ENCODE data around the gene ZBTB2.

ZBTB2 gene

DNA sequence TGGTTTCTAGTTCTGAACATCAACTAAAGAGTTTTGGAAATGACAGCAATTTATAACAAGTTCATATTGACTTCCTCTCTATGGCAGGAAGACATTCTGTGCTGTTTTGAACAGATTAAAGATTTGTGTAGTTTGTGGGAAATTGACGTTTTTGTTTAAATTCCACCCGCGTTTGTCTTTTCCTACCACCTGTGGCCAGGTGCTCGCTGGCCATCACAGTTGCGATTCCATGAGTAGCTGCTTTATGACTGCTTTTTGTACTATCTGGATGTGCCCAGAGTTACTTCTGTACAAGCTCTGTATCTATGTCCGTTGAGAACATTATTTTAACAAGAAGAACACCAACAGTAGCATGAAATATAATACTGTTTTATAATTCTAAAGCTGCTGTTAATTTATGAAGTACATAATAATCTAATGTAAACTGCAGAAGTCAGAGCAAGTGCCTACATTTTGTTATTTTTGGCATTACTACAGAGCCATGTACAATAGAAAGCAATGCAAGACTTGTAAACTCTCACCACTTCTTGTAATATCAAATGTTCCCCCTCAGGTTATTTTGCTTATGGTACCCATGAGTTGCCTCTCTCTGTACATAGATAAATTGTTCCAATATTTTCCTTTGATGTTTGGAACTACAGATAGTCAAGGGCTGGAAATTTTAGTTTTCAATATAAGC, 33.5 kb downstream of the ZBTB2 start (continued):
- TF ChIP-seq, protein P1, sequence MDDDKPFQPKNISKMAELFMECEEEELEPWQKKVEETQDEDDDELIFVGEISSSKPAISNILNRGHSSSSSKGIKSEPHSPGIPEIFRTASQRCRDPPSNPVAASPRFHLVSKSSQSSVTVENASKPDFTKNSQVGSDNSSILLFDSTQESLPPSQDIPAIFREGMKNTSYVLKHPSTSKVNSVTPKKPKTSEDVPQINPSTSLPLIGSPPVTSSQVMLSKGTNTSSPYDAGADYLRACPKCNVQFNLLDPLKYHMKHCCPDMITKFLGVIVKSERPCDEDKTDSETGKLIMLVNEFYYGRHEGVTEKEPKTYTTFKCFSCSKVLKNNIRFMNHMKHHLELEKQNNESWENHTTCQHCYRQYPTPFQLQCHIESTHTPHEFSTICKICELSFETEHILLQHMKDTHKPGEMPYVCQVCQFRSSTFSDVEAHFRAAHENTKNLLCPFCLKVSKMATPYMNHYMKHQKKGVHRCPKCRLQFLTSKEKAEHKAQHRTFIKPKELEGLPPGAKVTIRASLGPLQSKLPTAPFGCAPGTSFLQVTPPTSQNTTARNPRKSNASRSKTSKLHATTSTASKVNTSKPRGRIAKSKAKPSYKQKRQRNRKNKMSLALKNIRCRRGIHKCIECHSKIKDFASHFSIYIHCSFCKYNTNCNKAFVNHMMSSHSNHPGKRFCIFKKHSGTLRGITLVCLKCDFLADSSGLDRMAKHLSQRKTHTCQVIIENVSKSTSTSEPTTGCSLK (tag by site-specific recombination; IDR thresholded peaks at IDR 0.05): no peak
- TF ChIP-seq HOXC10 (CRISPR knock-in tag; IDR thresholded peaks at IDR 0.05) (no peak), ZNF311 (tag by site-specific recombination; IDR thresholded peaks at IDR 0.05; ENCODE audit: borderline replicate concordance) (no peak), ZNF707 (tag by site-specific recombination; IDR thresholded peaks at IDR 0.05) (no peak), ZNF76 (tag by site-specific recombination; IDR thresholded peaks at IDR 0.05; ENCODE audit: borderline replicate concordance, low read depth) (no peak), BCL11A (tag by site-specific recombination; IDR thresholded peaks at IDR 0.05; ENCODE audit: low read depth) (peak; percentile 96), ZXDB (tag by site-specific recombination; IDR thresholded peaks at IDR 0.05) (peak; percentile 83), ZNF169 (tag by site-specific recombination; IDR thresholded peaks at IDR 0.05) (no peak), KLF10 (tag by site-specific recombination; IDR thresholded peaks at IDR 0.05) (peak; percentile 78), ZNF19 (tag by site-specific recombination; IDR thresholded peaks at IDR 0.05; ENCODE audit: low read depth) (no peak), GLI2 (tag by site-specific recombination; IDR thresholded peaks at IDR 0.05; ENCODE audit: borderline replicate concordance, low read depth) (peak; percentile 92), ZNF529 (tag by site-specific recombination; IDR thresholded peaks at IDR 0.05; ENCODE audit: insufficient replicate concordance) (no peak), HOXD13 (CRISPR knock-in tag; IDR thresholded peaks at IDR 0.05; ENCODE audit: borderline replicate concordance) (peak; percentile 64), SCRT2 (tag by site-specific recombination; IDR thresholded peaks at IDR 0.05) (peak; percentile 52; the same call in 1 of the 2 replicates), ZNF747 (tag by site-specific recombination; IDR thresholded peaks at IDR 0.05) (no peak), ZNF266 (tag by site-specific recombination; IDR thresholded peaks at IDR 0.05; ENCODE audit: low read depth) (no peak), ZNF354C (tag by site-specific recombination; IDR thresholded peaks at IDR 0.05; ENCODE audit: borderline replicate concordance, low read depth) (no peak), ZNF223 (tag by site-specific recombination; IDR thresholded peaks at IDR 0.05) (no peak), ZSCAN23 (tag by site-specific recombination; IDR thresholded peaks at IDR 0.05) (peak; percentile 72; the same call in 1 of the 2 replicates), ZNF776 (tag by site-specific recombination; IDR thresholded peaks at IDR 0.05; ENCODE audit: borderline replicate concordance) (no peak), ZNF548 (tag by site-specific recombination; IDR thresholded peaks at IDR 0.05) (no peak), ZBTB8A (tag by site-specific recombination; IDR thresholded peaks at IDR 0.05) (0 out of 2 replicates have a peak, but pooled peaks have one; percentile 21), ZEB2 (tag by site-specific recombination; IDR thresholded peaks at IDR 0.05) (peak; percentile 78), TCF7L2 (IDR thresholded peaks at IDR 0.05; ENCODE audit: borderline replicate concordance, low read depth, low read length) (peak; percentile 79; the same call in 1 of the 2 replicates), ZNF175 (tag by site-specific recombination; IDR thresholded peaks at IDR 0.05) (no peak), FEZF1 (tag by site-specific recombination; IDR thresholded peaks at IDR 0.05) (peak; percentile 97)
- TF ChIP-seq, protein P2, sequence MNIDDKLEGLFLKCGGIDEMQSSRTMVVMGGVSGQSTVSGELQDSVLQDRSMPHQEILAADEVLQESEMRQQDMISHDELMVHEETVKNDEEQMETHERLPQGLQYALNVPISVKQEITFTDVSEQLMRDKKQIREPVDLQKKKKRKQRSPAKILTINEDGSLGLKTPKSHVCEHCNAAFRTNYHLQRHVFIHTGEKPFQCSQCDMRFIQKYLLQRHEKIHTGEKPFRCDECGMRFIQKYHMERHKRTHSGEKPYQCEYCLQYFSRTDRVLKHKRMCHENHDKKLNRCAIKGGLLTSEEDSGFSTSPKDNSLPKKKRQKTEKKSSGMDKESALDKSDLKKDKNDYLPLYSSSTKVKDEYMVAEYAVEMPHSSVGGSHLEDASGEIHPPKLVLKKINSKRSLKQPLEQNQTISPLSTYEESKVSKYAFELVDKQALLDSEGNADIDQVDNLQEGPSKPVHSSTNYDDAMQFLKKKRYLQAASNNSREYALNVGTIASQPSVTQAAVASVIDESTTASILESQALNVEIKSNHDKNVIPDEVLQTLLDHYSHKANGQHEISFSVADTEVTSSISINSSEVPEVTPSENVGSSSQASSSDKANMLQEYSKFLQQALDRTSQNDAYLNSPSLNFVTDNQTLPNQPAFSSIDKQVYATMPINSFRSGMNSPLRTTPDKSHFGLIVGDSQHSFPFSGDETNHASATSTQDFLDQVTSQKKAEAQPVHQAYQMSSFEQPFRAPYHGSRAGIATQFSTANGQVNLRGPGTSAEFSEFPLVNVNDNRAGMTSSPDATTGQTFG (tag by site-specific recombination; IDR thresholded peaks at IDR 0.05; ENCODE audit: borderline replicate concordance): no peak
- TF ChIP-seq, protein P3, sequence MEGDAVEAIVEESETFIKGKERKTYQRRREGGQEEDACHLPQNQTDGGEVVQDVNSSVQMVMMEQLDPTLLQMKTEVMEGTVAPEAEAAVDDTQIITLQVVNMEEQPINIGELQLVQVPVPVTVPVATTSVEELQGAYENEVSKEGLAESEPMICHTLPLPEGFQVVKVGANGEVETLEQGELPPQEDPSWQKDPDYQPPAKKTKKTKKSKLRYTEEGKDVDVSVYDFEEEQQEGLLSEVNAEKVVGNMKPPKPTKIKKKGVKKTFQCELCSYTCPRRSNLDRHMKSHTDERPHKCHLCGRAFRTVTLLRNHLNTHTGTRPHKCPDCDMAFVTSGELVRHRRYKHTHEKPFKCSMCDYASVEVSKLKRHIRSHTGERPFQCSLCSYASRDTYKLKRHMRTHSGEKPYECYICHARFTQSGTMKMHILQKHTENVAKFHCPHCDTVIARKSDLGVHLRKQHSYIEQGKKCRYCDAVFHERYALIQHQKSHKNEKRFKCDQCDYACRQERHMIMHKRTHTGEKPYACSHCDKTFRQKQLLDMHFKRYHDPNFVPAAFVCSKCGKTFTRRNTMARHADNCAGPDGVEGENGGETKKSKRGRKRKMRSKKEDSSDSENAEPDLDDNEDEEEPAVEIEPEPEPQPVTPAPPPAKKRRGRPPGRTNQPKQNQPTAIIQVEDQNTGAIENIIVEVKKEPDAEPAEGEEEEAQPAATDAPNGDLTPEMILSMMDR (tag by site-specific recombination; IDR thresholded peaks at IDR 0.05): no peak
- TF ChIP-seq, protein P4, sequence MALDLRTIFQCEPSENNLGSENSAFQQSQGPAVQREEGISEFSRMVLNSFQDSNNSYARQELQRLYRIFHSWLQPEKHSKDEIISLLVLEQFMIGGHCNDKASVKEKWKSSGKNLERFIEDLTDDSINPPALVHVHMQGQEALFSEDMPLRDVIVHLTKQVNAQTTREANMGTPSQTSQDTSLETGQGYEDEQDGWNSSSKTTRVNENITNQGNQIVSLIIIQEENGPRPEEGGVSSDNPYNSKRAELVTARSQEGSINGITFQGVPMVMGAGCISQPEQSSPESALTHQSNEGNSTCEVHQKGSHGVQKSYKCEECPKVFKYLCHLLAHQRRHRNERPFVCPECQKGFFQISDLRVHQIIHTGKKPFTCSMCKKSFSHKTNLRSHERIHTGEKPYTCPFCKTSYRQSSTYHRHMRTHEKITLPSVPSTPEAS (tag by site-specific recombination; IDR thresholded peaks at IDR 0.05): no peak
- TF ChIP-seq, protein P5, sequence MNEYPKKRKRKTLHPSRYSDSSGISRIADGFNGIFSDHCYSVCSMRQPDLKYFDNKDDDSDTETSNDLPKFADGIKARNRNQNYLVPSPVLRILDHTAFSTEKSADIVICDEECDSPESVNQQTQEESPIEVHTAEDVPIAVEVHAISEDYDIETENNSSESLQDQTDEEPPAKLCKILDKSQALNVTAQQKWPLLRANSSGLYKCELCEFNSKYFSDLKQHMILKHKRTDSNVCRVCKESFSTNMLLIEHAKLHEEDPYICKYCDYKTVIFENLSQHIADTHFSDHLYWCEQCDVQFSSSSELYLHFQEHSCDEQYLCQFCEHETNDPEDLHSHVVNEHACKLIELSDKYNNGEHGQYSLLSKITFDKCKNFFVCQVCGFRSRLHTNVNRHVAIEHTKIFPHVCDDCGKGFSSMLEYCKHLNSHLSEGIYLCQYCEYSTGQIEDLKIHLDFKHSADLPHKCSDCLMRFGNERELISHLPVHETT (tag by site-specific recombination; IDR thresholded peaks at IDR 0.05): peak; percentile 42; the same call in 1 of the 2 replicates
- TF ChIP-seq, protein P6, sequence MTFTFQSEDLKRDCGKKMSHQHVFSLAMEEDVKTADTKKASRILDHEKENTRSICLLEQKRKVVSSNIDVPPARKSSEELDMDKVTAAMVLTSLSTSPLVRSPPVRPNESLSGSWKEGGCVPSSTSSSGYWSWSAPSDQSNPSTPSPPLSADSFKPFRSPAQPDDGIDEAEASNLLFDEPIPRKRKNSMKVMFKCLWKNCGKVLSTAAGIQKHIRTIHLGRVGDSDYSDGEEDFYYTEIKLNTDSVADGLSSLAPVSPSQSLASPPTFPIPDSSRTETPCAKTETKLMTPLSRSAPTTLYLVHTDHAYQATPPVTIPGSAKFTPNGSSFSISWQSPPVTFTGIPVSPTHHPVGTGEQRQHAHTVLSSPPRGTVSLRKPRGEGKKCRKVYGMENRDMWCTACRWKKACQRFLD (tag by site-specific recombination; IDR thresholded peaks at IDR 0.05): no peak

Measured in HEK293 (cell line).